CD4-positive, alpha-beta T cell treated with Interleukin-10 for 1 hour (primary cell): ENCODE data around the gene CYP4A22.

Experiments
- DNase-seq: peaks from one replicate; pipeline ENCODE4 v3.0.0-alpha.2; 2020

The CYP4A22 gene

DNA sequence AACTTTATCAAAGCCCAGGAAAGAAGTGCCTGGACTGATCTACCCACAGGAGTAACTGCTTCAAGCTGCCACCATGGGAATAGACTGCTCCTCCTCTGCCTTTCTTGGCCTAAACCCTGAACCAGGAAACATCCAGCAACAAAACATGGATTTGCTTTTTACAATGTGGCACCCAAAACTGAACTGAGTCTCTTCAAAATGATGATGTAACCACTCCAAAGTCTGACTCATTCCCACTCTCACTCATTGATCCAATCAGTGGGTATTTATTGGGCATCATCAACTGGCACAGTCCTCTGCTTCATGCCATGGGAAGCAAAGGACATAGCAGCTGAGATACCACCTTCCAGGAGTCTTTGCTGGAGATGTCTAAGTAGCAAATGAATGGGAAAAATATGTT lies 23.5 kb downstream of the CYP4A22 start:
- DNase-seq = no peak

DNA sequence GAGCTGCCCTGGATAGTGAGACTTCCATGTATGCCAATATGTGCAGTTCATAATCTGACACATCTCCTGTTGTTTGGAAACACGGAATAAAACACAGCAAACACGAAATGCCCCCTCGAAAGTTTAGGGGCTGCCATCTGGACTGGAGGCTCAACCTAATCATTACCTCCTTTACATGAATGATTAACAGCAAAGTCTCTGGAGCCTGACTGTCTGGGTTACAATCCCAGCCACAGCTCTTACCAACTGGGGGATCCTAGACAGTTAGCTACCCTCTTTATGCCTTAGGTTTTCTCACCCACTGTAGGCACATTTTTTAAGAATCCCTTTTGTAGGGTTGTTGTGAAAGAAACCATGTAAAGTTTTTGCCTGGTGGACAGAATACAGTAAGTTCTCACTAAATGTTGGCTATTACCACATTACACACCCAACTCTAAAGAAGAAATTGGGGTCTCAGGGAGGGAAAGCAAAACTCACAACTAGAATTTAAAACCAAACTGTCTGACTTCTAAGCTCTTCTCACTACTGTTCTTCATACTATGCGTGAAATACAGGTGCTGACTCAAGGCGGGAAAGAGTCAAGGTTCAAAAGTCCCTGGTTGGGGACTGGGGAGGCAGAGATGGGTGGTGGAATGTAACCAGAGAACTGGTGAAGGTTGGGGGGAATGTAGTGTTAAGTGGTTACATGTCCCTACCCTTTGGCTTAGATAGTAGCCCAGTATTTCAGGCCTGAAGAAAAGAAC lies 24.2 kb downstream of the CYP4A22 start:
- DNase-seq = no peak

DNA sequence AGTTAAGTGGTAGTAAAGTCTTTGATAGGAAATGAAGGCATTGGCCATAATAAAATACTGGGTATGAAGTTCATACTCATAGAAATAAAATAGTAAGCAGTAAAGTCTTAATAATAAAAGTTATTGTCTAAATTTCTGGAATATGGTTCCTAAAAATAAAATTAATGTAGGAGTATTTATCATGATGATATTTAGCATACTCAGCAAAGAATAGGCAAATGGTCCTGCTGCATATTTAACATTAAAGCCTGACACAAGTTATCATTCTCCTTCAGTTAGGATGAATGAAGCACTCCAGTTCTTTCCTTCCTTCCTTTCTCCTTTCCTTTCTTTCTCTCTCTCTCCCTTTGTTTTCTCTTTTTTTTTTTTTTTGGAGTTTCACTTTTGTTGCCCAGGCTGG lies 27.3 kb downstream of the CYP4A22 start:
- no peak for DNase-seq

DNA sequence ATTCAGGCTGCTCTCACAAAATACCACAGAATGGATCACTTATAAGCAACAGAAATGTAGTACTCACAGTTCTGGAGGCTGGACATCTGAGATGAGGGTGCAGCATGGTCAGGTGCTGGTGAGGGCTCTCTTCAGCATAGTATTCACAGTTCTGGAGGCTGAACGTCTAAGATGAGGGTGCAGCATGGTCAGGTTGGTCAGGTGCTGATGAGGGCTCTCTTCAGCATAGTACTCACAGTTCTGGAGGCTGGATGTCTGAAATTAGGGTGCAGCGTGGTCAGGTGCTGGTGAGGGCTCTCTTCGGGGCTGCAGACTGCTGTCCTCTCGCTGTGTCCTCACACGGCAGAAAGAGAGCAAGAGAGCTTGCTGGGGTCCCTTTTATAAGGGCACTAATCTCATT lies 35.5 kb downstream of the CYP4A22 start:
- no peak for DNase-seq

DNA sequence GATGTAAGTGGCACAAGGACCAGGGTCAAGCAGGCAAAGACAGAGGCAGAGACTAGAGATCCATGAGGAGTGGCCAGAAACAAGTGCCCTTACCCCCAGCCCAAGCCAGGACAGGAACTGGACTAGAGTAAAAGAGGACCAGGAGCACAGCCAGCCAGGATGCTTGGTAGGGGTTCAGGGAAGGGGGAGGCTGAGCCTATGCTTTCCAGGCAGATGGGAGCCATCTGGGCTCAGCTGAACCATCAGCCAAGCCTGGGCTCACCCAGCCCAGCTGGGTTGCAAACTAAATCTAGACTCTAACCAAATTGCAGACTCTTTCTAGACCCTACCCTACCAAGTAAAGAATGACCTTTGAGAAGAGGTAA lies 37.4 kb downstream of the CYP4A22 start:
- no peak for DNase-seq

DNA sequence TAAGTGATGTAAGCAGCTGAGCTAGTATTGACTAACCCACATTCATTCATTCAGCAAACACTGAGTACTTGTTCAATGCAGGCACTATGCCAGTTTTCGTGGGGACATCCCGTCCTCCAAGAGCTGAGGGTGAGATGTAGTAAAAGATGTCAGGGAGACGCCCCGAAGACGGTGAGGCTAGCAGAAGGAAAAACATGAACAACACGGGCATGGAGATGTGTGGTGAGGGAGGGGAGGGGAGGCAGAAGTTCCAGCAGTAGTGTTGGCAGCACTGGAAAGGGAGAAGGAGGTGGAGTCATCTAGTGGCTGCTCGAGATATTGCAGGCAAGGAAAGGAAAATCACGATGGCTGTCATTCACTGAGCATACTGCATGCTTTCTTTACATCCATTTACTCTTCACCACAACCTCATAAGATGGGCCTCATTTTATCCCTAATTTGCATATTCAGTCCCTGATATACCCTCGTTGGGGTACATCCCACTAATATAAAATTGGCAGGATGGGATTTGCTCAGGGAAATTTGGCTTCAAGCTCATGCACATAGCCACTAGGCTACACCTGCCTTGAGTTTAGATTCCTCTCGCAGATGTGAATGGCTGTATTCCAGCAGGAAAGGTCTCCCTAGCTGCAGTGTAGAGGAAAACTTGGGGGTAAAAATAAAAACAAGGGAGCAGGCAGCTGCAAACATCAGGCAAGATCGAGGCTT lies 38.1 kb downstream of the CYP4A22 start:
- peak; percentile 49 for DNase-seq

DNA sequence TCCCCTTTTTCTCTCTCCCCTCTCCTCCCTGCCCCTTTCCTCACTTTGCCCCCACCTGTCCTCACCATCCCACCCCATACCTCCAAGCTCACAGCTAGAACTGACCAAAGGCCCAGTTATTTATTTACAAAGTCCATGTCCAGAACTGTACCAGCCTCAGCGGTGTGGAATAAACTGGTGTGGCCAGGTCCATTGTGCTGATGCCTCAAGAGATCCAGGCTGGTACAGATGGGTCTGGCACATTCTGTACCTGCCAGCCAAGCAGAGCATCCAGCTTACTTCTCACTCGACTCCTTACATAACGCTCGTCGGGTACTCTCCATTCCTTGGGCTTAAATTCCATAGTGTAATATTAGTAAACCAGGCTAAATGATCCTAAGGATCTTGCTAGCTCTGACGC lies 40.8 kb downstream of the CYP4A22 start:
- no peak for DNase-seq

DNA sequence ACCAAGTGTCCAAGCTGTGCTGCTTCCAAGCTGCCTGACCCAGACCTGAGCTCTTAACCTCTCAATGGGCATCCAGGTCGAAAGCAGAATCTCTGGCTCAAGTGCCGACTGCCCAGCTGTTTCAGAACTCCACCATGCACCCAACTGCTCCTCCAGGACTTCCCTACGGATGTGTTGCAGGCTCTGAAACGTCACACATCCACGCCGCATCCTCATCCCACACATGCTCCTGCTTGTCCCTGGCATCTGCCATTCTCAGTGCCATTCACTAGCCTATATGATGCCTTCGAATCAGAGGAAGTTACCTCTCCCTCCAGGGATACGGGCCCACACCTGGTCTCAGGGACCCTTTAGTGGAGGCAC lies 41.4 kb downstream of the CYP4A22 start:
- no peak for DNase-seq

DNA sequence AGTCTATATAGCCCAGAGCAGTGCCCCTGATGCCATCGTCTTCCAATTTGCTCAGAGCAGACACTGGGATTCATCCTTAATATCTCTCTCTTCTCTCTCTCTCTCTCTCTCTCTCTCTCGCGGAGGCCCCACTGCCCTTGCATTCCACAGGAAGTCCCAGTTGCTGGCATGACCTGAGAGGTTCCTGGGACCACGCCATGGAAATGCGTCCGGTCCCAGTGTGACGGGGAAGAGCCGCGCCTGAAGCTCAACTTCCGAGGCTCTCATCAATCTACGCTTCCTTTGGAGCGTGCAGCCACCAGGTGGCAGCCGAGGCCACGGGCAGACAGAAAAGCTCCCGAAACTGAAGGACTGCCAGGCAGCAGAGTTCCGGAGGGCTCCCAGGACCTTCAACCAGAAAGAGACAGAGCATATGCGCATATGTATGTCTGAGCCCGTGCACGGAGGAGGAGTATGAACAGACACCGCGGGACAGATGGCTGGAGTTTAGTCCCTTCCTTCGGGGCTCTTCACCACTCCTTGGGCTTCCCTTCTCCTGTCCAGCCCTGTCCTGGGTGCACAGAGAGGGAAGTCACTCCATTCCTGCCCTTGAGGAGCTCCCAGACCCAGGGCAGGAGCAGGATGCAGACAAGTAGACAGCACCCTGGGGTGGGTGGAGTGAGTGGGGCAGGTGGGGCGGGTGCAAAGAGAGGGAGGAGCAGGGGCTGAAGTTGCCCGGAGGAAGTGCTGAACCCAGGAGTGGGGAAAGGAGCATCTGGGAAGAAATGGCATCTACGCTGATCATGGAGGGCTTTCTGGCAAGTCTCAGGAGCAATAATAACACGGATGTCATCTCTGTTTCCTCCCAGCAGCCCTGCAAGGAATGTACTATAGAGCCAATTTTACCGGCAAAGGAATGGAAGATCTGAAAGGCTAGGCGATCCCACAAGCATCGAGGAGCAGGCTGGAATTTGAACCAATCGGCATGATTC lies 42.1 kb downstream of the CYP4A22 start:
- DNase-seq = peak; percentile 71

DNA sequence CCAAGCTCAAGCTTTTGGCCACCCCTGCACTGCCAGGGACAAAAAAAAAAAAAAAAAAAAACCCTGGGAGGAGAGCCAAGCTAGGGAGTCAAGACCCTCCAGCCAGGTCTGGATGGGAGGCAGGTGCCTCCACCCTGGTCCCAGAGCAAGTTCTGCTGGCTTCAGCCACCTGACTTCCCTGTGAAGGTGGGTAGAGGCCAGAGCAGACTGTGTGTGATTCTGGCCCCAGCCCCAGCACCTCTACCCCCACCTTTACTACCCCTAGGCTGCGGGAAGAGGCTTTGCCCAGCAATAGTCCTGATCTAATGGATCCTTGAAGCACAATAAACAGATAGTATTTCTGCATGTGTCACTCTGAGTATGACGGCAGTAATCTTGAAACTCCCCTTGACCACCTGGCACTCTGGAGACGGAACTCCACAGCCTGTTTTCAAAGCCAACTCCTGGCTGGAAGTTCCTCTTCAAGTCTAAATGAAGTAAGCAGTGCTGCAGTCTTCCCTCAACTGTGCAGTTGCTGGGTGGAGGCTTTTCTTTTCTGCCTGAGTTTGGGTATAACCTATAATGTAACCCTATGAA lies 42.8 kb downstream of the CYP4A22 start:
- no peak for DNase-seq

DNA sequence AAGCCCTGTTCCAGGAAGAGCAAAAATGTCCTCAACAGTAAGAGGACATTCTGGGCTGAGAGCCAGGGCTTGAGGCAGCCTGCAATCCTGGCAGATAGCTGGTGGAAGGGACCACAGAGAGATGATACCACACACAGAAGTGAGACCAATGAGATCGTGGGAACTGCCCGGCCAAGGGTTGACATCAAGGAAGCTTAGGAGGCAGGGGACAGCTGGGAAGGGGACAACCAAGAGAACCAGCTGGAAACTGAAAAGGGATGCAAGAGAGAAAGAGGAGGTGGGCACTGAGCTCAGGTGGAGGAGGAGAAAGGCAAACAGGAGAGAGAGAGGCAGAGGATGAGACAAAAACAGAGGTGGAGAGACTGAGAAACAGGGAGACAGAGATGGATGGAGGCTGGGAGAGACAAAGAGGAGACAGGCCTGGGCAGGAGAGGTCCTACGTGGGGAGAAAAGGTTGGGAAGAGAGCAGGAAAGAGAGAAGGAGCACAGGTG lies 43.4 kb downstream of the CYP4A22 start:
- DNase-seq = no peak

DNA sequence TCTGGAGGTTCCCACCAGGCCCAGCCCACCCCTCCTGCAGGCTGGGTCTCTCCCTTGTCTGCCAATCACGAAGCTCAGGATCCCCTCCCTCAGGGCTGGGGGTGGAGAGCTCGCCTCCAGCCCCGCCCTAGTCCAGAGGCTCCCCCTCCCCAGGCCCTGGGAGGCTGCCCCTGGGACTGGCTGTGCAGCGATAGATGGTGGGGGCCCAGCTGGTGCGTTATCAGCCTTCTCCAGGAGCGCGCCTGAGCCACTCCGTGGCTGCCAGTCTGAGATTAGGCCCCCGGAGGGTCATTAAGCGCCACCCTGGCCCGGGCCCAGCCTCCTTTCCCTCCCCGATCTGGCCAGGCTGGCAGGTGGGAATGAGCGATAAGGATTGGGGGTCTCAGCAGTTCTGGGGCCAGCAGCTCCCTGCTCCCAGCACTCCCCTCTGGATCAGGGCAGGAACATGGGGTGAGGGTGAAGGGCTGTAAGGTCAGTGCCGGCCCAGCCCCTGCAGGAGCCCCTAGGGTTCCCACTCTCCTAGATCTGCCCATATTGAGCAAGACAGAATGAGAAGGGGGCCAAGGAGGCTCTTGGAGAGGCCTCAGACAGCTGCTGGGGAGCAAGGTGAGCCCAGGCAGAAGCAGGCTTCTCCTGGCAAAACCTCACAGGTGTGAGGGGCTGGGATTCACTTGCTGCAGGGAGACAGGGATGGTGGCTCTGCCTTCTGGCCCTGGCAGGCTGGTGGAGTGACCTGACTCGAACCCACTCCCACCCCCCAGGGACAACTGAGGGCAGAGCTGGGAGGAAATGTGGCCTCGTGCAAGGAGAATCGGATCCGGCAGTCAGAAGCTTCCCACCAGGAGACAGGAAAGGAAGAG lies 44.1 kb downstream of the CYP4A22 start:
- no peak for DNase-seq

DNA sequence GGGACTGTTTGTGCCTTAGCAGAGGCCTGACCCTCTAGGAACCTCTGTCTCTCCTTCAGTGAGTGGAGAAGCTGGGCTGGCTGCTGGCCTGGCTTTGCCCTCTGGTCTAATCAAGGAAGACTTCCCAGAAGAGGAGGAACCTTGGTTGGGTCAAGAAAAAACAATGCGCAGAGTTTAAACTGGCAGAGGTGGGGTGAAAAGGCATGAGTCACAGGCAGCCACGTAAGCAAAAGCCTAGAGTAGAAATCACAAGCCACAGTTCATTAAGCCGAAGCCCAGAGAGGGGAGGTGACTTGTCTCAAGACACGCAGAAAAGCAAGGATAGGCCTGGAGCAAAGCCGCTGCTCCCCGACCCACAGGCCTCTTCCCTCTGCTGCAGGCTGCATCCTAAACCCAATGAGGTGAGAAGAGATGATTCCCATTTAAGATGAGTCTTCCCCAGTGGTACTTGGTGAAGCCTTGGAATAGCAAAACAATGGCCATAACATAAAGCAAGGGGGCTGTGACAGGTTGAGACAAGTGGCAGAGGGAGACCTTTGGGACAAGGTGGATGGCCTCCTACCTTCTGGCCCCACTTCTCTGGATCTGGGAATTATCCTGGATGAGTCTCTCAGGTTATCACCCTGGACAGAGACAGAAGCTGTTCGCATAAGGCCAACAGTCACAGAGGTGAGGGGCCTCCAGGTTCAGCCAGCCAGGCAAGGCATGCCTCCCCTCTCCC lies 44.9 kb downstream of the CYP4A22 start:
- DNase-seq = no peak

DNA sequence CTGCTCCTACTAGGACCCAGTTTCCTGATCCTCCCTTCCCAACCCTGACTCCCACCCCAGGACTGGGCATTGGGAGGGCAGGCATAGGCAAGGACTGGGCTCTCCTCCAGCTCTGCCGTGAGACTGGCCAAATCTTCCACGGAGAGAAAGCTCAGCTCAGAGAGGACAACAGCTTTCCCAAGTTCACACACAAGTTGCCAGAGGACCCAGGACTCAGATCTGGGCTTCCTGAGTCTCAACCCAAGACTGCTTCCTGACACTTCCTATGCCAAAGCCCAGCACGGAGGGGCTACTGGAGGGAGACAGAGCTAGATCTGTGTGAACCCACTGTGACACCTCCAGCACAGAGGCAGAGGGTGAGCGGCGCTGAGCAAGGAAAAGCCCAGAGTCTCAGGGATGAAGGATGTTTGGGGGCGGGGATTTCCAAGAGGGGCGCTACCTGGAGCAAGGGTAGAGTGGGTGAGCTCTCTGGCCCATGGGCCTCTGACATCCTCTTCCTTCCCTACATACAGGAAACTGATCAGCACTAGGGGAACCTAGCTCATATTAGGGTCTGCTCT lies 45.5 kb downstream of the CYP4A22 start:
- DNase-seq = no peak

DNA sequence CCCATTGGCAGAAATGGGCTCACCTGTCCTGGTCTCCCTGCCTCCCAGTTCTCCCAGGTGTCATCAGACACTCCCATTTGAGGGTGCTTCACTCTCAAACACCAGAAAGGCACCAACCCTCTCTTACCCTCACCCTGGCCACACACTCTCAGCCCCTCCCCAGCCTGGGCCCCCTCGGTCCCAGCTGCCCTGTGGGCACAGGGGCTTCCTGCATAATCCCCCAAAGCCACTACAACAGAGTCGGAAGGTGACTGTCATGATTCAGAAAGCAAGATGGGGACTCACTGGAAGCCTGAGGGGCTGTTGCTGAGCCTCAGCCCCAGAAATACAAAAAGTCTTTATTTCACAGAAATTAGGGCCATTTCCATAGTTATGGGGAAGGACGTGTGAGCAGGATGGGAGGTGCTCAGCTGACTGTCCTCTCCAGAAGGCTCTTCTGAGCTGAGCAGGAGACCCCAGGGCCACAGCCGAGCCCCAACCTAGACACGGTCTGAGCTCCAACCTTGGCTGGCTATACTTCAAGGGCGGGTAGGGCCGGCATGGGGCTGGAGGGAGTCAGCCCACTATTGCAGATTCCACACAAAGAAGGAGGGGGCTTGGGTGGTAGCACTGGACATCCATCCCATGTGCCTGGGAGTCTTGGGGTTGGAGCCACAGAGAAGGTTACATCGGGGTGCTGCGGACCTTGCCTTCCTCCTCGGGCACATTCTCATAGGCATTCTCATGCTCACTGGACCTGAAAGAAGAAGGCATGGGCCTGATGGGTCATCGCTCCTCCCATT lies 46.3 kb downstream of the CYP4A22 start:
- no peak for DNase-seq

DNA sequence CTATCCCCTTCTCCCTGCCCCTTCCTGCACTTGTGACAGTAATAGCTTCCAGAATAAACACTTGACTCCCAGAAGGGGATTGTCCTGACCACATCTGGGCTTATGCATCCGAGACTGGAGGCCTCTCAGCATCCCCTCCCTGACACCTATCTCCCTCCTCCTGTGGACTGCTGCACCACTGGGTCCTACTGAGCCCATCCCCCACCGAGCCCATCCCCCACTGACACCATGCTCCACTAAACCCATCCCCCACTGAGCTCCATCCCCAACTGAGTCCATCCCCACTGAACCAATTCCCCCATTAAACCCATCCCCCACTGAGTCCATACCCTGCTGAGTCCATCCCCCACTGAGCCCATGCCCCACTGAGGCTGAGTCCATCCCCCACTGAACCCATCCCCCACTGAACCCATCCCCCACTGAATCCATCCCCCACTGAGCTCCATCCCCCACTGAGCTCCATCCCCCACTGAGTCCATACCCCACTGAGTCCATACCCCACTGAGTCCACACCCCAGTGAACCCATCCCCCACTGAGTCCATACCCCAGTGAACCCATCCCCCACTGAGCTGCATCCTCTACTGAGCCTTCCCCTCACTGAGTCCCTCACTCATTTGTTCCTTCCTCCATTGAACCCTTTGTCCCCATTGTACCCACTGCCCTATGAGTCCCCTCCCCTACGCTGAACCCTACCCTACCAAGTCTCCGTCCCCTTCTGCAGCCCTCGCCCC lies 47.0 kb downstream of the CYP4A22 start:
- DNase-seq = no peak

DNA sequence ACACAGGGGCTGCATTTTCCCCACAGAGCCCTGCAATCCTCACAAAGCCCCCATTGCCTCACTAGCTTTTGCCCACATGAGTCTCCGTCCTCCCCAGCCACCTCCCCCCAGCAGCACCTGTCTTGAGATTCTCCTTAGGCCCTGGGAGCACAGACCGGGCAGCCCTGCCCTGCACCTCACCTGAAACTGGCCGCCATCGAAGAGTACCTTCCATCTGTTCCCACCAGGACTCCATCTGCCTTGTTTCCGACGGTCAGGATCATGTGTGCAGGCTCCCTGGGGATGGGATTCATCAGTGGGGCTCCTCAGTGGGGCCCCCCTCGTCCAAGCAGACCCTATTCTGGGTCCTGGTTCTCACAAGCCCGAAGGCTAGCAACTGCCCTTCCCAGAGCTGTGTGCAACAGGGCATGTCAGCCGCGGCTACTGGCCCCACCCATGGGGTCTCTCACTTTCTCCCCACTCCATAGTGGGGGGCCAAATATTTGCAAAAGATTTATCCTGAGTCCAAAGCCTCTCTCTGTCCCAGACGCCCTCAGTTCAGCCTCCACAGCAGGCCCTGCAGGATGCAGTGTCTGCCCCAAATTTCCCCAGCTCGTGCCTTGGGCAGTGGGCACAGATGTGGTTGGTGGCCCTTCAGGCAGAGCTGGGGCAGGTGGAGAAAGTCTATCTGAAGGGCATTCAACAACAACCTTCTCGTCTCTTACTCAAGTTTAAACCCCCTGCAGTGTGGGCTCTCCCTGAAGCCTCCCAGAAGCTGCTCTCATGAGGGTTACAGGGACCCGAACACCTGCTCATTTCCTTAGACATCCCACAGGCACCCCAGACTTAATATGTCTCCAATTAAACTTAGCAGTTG lies 47.8 kb downstream of the CYP4A22 start:
- DNase-seq = no peak
